HG02623 (cell line): ENCODE results near the gene KRTAP10-12.

Experiments used
- ATAC-seq: cut with Tn5 transposase; IDR thresholded peaks from one replicate; pipeline ENCODE4 v1.9.1; 2021; ENCODE audit warnings: moderate library complexity; ENCODE audit not compliant: unreplicated experiment

Gene KRTAP10-12

GRCh38 chr21:44730951-44731579 is 34.1 kb downstream of the KRTAP10-12 start:
- no peak for ATAC-seq

- ATAC-seq: no peak
These were observed 35.3 kb downstream of the KRTAP10-12 start for GRCh38 chr21:44732263-44732662.

GRCh38 chr21:44732956-44733355 is 36.0 kb downstream of the KRTAP10-12 start:
- no peak for ATAC-seq

GRCh38 chr21:44734026-44734745 is 37.2 kb downstream of the KRTAP10-12 start:
- ATAC-seq: no peak

GRCh38 chr21:44734841-44735240 is 37.9 kb downstream of the KRTAP10-12 start:
- no peak for ATAC-seq

- no peak for ATAC-seq
These were observed 38.8 kb downstream of the KRTAP10-12 start for GRCh38 chr21:44735821-44736220.

GRCh38 chr21:44736291-44737004 is 39.5 kb downstream of the KRTAP10-12 start:
- no peak for ATAC-seq

GRCh38 chr21:44737706-44738354 is 40.9 kb downstream of the KRTAP10-12 start:
- no peak for ATAC-seq

GRCh38 chr21:44738621-44739020 is 41.6 kb downstream of the KRTAP10-12 start:
- ATAC-seq: no peak

GRCh38 chr21:44739316-44739715 is 42.3 kb downstream of the KRTAP10-12 start:
- ATAC-seq: no peak

- no peak for ATAC-seq
These were observed 43.8 kb downstream of the KRTAP10-12 start for GRCh38 chr21:44740742-44741141.

- ATAC-seq: no peak
These were observed 44.9 kb downstream of the KRTAP10-12 start for GRCh38 chr21:44741921-44742320.

- ATAC-seq: no peak
These were observed 45.6 kb downstream of the KRTAP10-12 start for GRCh38 chr21:44742418-44743153.
